Measurements from ENCODE around the gene C1QB. TPM values are rescaled to one million over a fixed set of nuclear protein-coding genes. Genes with fewer than 3 reads are reported as not detected.
"Not testable (repeated sequence)": the region's sequence is repeated elsewhere in the genome, so short reads cannot be mapped to it uniquely, and the experiment has no call there.

C1QB gene
- total RNA-seq, 1 donor from 2014 or later: 96.2 TPM

DNA sequence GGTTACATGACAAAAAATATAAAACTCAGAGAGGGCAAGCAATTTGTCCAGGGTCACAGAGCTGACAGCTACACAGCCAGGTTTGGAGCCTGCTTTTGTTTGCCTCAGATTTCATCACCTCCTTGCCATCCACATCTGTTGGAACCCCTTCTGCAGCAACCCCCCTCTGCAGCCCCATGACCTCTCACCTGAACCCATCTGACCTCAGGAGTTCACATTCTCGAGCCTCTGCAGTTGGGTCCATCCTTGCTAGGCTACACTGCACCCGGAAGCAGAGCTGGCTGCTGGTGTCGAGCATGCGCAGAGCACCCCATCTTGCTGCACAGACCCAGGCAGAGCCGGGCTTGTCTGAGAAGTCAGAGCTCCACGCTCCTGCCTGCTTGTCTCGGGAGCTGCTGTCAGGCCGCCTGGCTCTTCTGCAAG is 10.0 kb downstream of the C1QB start:
- peaks cover 52% of the 10 kb centered on the region for H3K27me3 ChIP-seq (ENCODE audit: low read depth)
- H3K36me3 ChIP-seq: no peaks in the 10 kb centered on the region
- no peak for DNase-seq
- TF ChIP-seq, protein P1, sequence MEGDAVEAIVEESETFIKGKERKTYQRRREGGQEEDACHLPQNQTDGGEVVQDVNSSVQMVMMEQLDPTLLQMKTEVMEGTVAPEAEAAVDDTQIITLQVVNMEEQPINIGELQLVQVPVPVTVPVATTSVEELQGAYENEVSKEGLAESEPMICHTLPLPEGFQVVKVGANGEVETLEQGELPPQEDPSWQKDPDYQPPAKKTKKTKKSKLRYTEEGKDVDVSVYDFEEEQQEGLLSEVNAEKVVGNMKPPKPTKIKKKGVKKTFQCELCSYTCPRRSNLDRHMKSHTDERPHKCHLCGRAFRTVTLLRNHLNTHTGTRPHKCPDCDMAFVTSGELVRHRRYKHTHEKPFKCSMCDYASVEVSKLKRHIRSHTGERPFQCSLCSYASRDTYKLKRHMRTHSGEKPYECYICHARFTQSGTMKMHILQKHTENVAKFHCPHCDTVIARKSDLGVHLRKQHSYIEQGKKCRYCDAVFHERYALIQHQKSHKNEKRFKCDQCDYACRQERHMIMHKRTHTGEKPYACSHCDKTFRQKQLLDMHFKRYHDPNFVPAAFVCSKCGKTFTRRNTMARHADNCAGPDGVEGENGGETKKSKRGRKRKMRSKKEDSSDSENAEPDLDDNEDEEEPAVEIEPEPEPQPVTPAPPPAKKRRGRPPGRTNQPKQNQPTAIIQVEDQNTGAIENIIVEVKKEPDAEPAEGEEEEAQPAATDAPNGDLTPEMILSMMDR (IDR thresholded peaks at IDR 0.05; ENCODE audit: borderline replicate concordance): no peak
- no peak overlapping the region for H3K27ac ChIP-seq (replicated peaks)
- H3K4me3 ChIP-seq: no peak overlapping the region
- H3K9me3 ChIP-seq (replicated peaks): no peaks in the 10 kb centered on the region
- intact Hi-C loops (cut with micrococcal nuclease): no loop called here
- no peaks in the 10 kb centered on the region for H3K4me1 ChIP-seq

DNA sequence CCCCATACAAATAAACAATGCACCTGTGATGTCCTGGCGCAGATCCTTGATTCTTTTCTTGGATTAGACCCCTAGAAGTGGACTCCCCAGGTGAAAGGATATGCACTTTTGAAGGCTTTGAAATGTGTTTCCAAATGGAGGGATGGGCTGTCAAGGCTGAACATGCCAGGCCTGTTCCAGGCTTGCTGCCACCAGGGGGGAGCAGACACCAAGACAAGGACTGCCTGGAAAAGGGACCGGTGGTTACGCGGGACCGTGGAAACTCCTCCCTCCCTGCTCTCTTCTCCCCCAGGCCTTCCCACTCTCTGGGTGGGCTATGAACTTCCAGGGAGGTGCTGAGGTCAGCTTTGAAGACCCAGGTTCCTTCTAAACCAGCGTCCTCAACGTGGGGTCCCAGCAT is 12.7 kb downstream of the C1QB start:
- TF ChIP-seq, protein P1 (IDR thresholded peaks at IDR 0.05; ENCODE audit: borderline replicate concordance): peak; percentile 37
- H3K4me1 ChIP-seq: no peaks in the 10 kb centered on the region
- H3K36me3 ChIP-seq: no peaks in the 10 kb centered on the region
- peaks cover 62% of the 10 kb centered on the region for H3K27me3 ChIP-seq (ENCODE audit: low read depth)
- no peak overlapping the region for H3K27ac ChIP-seq (replicated peaks)
- no peak for DNase-seq
- no peaks in the 10 kb centered on the region for H3K9me3 ChIP-seq (replicated peaks)
- H3K4me3 ChIP-seq: no peak overlapping the region
- intact Hi-C loops (cut with micrococcal nuclease): no loop called here

DNA sequence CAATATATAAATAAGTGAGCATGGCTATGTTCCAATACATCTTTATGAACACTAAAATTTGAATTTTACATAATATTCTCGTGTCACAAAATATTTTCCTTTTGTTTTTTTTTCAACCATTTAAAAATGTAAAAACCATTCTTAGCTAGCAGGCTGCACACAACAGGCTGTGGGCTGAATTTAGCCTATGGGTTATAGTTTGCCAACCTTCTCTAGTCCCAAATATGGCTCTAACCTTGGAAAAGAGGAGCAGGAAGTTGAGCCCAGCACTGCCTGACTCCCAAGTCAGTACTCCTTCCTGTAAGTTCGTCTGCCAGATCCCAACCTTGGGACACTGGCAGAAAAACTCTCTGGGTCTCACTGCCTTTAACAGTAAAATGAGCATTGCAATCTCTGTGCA is 13.4 kb downstream of the C1QB start:
- TF ChIP-seq, protein P1 (IDR thresholded peaks at IDR 0.05; ENCODE audit: borderline replicate concordance): no peak
- Histone ChIP-seq H3K4me3 (no peak overlapping the region), H3K36me3 (no peaks in the 10 kb centered on the region), H3K27me3 (ENCODE audit: low read depth) (peaks cover 62% of the 10 kb centered on the region), H3K27ac (replicated peaks) (no peak overlapping the region), H3K4me1 (no peaks in the 10 kb centered on the region), H3K9me3 (replicated peaks) (no peaks in the 10 kb centered on the region)
- DNase-seq: no peak
- intact Hi-C loops (cut with micrococcal nuclease): no loop called here

DNA sequence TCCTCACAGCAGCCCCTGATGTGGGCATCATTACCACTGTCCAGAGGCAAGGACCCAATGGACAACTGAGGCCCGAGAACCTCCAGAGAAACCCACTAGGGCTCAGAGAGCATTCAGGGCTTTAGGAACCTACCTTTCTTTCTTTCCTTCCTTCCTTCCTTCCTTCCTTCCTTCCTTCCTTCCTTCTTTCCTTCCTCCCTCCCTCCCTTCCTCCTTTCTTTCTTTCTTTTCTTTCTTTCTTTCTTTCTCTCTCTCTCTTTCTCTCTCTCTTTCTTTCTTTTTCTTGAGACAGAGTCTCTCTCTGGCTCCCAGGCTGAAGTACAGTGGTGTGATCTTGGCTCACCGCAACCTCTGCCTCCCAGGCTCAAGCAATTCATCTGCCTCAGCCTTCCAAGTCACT is 15.8 kb downstream of the C1QB start:
- H3K9me3 ChIP-seq (replicated peaks); H3K4me1 ChIP-seq; H3K27ac ChIP-seq (replicated peaks); H3K36me3 ChIP-seq; H3K4me3 ChIP-seq; intact Hi-C loops (cut with micrococcal nuclease); DNase-seq: not testable (repeated sequence)
- peaks cover 69% of the 10 kb centered on the region for H3K27me3 ChIP-seq (ENCODE audit: low read depth)

DNA sequence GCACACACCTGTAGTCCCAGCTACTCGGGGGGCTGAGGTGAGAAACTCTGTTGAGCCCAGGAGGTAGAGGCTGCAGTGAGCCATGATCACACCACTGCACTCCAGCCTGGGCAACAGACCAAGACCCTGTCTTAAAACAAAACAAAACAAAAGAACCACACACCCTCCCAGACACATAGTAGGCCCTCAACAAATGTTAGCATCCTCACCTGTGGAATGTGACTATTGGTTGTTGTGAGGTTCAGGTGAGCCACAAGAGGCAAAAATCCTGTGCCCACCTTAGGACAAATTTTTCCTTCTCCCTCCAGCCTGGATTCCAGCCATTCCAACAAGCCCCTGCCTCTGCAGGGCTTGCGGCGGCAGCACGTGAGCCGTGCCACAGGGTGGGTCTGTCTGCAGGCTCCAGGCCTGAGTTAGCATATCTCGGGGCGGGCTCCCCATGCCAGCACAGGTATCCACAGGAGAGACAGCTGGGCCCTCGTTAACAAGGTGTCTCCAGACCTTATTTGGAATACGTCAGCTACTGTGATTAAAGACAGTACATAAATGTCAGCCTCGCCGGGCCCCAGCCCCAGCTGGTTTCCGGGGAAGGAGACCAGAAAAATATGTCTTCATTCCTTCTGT is 17.4 kb downstream of the C1QB start:
- Histone ChIP-seq H3K27ac (replicated peaks) (no peak overlapping the region), H3K4me3 (no peak overlapping the region), H3K27me3 (ENCODE audit: low read depth) (peaks cover 80% of the 10 kb centered on the region), H3K36me3 (no peaks in the 10 kb centered on the region), H3K9me3 (replicated peaks) (no peaks in the 10 kb centered on the region), H3K4me1 (no peaks in the 10 kb centered on the region)
- intact Hi-C loops (cut with micrococcal nuclease): no loop called here
- TF ChIP-seq, protein P1 (IDR thresholded peaks at IDR 0.05; ENCODE audit: borderline replicate concordance): no peak
- DNase-seq: no peak

DNA sequence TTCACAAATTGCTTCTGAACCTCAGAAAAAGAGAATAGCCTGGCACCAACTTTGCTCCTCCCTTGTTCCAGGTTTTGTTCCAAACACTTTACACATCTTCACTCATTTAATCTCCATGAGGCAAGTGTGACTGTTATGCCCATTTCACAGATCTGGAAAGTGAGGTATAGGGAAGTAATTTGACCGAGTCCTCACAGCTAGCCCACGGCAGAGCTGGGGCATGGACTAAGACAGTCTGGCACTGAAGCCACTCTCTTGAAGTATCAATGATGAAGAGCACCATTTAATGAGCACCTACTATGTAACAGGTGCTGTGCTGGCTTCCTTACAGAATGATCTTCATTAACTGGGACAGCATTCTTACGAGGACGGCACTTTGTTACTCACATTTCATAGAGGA is 19.0 kb downstream of the C1QB start:
- Histone ChIP-seq H3K4me1 (no peaks in the 10 kb centered on the region), H3K27ac (replicated peaks) (no peak overlapping the region), H3K27me3 (ENCODE audit: low read depth) (peaks cover 91% of the 10 kb centered on the region), H3K4me3 (no peak overlapping the region), H3K36me3 (no peaks in the 10 kb centered on the region), H3K9me3 (replicated peaks) (no peaks in the 10 kb centered on the region)
- TF ChIP-seq, protein P1 (IDR thresholded peaks at IDR 0.05; ENCODE audit: borderline replicate concordance): no peak
- intact Hi-C loops (cut with micrococcal nuclease): no loop called here
- DNase-seq: no peak
